ENCODE measurements around the gene TRIM3.
"Not testable (repeated sequence)": the region's sequence is repeated elsewhere in the genome, so short reads cannot be mapped to it uniquely, and the experiment has no call there.

Gene TRIM3

DNA sequence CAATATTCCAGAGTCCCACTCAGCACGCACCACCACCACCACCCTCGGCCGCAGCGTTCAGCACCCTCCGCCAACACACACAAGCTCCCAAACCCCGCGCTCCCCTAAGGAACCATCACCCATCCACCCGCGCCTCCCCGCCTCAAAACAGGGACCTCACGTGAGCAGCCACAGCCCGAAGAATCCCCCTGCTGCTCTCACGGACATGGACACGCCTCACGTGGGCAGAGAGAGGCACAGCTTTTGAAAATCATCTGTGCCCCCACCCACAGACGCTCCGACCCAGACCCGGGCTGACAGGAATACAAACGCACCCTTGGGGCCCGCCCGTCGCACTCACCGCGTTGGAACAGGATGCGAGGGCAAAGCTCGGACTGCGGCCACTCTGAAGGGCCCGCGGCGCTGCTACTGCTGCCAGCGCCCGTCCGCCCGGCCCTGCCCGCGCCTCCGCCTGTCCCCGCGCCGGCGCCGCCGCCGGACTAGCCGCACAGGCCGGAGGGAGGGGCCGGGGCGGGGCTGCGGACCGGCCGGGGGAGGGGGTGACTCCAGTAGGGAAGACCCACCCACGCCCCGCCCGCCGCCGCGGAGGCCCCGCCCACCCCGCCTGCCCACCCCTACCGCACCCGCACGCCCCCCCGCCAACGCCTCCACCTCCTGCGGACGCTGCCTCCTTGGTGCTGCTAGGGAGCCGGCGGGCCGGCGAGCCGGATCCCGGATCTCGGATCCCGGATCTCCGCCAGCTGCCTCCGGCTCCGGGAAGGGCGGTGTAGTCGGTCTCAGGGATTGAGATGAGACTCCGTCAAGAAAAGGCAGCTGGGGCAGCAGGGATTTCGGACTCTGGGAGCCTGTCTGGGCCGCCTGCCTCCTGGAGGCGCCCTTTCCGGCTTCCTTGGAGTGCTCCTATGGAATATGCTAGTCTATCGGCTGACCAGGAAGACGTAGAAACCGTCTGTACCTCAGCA is at the start of gene TRIM3:
Gene TRIM3 (minus strand): TSS at position 491 of the 962 bp plus-strand sequence. CDS start 8,246 bp downstream, outside the sequence.
- peak; percentile 72 for DNase-seq

DNA sequence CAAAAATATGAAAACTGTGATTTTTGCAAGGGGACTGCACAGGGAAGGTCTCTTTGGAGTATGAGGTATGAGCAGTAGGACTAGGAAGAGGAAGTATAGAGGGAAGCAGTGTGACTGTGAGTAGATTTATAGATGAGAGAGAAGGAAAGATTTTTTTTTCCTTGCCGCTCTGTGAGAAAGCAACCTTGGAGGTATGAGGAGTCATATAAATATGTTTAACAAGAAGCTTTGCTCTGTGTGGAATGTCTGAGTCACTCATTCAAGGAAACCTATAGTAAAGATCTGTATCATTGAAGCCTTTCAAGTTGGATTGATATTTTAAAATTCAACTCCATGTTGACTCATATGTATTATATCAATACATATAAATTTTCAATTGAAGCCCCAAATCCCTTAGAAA is 49.5 kb upstream of the TRIM3 start:
- DNase-seq = no peak

DNA sequence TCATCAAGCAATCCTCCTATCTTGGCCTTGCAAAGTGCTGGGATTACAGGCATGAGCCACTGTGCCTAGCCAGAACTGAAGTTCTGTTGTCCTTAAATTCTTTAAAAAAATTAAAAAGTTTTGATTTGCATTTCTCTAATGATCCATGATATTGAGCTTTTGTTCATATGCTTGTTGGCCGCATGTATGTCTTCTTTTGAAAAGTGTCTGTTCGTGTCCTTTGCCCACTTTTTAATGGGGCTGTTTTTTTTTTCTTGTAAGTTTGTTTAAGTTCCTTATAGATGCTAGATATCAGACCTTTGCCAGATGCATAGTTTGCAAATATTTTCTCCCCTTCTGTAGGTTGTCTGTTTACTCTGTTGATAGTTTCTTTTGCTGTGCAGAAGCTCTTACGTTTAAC is 48.2 kb upstream of the TRIM3 start:
- DNase-seq = not testable (repeated sequence)

DNA sequence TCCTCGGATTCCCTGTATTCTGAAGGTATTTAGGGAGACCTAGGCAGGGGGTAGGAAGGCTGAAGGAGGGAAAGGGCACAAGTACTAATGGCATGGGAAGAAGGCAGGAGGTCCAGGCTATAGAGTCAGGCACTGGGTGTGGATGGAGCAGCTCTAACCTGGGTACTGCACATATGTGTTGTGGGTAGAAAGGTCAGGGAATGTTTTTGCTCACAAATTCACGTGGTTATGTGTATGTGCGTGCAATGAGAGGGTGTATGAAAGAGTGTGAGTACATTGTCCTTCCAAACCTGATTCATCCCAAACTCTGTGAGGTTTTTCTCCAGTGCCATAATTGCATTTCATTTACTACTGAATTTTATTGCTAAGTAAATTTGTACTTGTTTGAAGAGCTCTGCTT is 46.5 kb upstream of the TRIM3 start:
- no peak for DNase-seq

DNA sequence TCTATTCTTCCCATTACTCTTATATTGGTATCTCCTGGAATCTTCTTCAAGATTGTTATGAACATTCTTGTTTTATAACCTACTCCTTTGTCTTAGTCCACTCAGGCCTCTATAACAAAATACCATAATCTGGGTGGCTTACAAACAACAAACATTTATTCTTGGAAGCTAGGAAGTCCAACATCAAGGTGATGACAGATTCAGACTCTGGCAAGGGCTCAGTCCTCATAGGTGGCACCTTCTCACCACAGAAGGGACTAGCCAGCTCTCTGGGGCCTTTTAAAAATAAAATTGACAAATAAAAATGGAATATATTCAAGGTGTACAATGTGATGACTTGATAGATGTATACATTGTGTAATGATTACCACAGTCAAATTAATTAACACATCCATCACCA is 43.1 kb upstream of the TRIM3 start:
- DNase-seq = no peak

DNA sequence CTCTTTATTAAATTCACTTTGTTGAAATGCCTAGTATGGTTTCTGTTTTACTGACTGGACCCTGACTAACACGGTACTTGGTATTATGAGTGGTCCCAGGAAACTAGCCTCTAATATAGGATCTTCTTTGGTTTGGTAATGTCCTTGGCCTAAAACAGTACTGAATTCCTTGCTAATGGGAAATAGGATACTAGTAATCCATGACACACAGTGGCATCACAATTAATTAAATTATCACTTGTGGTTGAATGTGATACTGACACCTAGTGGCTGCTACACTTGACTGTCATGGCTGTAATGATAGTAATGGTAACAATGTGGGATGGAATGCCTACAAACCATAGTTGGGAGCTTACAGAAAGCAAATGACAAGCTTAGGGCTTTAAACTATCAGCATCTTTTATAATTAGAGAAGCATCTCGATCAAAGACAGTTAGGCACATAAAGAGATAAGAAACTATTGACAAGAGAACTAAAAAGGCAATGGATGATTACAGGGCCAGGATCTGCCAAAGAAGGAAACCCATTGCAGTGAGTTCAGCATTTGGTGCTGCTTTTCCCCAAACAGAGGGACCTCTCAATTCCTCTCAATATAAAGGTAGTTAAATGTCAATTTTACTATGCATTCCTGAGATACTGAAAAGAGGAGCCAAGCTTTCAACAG is 32.0 kb upstream of the TRIM3 start:
- DNase-seq = no peak

DNA sequence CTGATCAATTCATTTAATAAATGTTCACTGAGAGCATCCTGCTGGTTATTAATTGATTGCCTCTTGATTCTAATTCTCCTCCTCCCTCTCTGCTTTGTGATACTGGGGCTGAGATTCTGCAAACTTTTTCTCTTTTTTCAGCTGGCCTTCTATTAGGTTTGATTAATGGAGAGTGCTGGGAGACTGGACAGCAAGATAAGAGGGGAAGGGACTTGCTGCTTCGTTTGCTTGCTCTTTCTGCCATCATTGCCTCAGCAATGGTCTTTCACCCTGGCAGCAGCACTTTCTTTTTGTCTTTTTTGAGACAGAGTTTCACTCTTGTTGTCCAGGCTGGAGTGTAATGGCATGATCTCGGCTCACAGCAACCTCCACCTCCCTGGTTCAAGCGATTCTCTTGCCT is 30.4 kb upstream of the TRIM3 start:
- DNase-seq = no peak

DNA sequence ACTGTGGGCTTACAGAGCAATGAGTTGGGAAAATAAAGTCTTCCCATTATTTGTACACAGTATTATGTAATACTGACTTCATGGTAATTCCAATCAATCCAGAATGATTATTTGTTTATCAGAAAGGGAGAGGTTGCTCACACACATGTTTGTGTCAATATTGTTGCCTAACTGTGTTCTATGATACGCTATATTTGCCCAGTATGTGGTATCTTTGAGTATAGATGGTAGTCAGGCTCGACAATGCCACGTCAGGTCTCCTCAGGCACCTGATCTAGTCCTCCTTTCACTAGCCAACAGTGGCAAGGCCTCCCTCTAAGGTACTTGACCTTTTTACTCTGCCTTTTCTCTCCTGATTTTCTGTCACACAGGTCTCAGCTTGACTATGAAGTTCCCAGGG is 28.6 kb upstream of the TRIM3 start:
- no peak for DNase-seq

DNA sequence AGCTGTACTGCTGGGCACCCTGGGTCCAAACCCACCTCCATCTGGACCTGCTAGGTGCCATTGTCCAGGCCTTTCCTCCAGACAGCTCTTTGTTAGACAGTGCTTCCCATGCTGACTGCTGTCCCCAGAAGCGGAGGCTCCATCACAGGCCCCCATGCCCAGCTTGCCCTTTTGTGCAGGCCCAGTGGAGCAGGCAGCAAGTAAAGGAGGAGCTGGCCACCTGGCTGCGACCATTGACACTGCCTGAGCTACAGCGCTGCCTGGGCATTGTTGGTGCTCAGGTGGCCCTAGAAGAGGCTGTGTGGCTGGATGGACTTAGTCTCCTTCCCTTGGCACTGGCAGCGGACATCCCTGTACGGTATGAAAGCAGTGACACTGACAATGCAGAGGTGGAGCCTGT is 24.8 kb upstream of the TRIM3 start:
- DNase-seq = no peak

DNA sequence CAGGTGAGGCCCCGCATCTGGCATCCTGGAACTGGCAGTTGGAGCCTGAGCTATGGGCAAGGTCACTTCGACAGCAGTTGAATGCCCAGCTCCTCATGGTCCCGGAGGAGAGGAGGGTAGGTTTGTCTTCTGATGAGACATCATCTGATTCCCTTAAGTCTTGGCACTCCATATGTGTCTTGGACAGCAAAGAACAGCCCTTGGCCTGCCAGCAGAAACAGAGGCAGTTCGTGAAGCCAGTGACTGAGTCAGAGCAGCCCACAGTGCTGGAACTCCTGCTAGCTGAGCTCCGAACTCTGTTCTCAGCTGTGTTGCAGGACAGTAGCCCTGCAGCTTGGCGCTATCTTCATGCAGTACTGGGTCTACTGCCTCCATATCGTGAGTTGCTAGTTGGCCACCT is 24.4 kb upstream of the TRIM3 start:
- DNase-seq = no peak

DNA sequence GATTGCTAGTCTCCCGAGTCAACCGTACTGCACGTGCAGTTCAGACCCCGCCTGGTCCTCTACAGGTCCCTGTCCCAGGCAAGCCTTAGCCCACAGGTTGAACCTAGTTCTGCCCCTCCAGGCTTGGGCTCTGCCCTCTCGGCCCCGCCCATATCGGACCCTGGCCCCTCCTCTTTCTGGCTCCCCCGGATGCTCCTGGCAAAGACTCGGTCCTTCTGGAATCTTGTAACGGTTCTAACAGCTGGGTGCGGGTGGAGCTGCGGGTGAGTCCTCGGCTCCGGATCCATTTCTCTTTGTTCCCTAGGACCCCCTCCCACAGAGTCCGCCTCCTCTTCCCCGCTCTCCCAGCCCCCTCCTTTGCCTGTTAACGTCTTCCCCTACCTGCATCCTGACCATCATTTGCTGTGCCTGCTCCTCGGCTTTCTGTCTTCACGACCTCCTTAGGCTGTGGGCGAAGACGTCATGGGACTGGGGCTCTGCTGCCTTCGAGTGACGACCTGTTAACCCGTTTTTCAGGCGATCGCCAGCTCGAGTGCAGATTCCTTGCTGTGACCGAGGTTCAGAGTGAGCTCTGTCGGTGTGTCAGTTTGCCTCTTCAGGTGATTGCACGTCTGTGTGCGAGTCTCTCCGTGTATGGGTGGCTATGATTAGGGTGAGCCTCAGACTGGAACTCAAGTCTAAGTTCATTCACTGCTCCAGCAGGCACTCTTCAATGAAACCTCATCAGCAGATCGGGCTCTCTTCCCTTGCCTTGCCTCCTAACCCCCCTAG is 23.5 kb upstream of the TRIM3 start, which contains the start of gene DNHD1:
Gene DNHD1 (plus strand): TSS at position 212 of the 771 bp plus-strand sequence. CDS start 936 bp downstream, outside the sequence.
- no peak for DNase-seq

DNA sequence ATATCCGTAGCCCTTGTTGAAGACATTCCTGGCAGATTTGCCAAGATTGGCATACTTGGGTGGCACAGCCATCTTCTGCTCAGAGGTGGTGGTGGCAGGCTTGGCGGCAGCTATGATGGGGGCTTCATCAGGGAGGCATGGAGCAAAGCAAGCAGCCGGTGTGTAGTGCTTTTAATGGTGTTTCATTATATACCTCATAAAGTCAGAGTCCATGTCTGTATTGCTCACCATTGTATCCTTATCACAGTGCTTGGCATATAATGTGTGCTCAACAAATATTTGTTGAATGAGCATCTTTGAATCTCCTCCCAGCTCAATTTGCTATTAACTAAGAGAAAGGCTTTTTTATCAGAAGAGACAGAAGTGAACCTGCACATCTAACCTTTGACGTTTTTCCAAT is 15.6 kb upstream of the TRIM3 start:
- DNase-seq = no peak

DNA sequence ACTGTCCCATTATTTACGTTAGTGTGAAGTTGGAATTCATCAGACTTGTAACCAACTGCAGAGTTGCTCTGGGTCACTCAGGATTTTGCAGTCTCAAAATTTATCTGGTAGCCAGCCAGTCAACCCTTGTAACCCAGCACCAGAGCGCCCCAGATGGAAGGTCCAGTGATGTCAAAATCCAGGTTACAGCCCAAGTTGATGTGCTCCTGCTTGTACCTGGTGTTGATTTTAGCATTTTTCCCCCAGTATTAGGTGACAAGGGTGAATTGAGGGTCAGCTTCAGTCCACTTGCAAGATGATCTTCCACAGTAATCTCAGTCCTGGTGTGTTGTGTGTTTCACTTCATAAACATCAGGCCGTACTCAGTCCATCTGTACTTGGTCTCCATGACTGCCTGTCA is 15.1 kb upstream of the TRIM3 start:
- no peak for DNase-seq

DNA sequence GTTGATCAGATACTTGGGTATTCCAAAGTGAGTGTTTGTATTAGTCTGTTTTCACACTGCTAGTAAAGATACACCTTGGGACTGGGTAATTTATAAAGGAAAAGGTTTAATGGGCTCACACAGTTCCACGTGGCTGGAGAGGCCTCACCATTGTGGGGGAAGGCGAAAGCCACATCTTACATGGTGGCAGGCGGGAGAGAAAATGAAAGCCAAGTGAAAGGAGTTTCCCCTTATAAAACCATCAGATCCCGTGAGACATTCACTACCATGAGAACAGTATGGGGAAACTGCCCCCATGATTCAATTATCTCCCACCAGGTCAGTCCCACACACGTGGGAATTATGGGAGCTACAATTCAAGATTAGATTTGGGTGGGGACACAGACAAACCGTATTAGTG is 14.6 kb upstream of the TRIM3 start:
- no peak for DNase-seq

DNA sequence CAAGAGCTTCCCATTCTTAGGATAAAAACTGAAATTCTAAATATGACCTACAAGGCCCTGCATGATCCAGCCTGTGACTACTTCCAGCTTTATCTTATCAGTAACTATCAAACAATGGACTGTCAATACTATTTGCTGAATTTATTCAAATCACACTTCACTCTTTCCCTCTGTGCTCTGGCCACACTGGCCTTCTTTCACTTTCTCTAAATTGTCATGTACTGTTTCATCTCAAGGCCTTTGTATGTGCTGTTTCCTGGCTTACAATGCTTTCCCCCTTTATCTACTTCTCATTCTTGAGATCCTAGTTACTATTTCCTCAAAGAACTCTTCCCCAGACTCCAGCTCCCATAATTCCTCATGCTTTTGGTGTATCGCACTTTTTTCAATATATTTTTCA is 13.2 kb upstream of the TRIM3 start:
- no peak for DNase-seq

DNA sequence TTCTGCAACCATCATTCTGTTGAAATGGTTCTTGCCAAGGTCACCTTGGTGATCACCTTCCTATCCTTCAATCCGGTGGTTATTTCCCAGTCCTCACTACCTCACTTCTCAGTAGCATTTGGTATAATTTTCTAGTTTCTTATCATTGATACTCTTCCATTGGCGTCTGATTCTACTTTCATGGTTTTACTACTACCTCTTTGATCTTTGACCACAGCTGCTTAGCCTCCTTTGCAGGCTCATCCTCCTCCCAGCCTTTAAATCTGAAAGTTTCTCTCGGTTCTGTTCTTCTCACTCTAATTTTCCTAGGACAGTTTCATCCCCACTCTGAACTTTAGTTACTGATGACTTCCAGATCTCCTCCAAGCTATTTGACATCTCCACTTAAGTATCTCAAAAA is 12.5 kb upstream of the TRIM3 start:
- no peak for DNase-seq

DNA sequence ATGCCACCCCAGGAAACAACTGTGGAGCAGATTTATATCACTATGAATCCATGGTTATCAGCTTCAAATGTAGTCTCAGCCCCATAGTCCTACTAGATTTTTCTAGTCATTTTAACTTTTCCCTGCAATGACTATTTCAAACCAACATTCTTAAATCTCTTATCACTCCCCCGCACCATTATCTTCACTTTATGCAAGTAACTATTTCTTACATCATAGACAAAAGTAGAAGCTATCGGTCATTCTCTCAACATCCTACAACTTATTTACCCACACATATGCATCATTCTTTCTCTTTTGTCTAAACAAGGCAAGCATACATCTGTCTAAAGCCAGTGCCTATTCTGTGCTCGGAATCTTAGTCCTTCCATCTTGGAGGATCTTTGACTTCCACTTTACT is 11.9 kb upstream of the TRIM3 start:
- no peak for DNase-seq

DNA sequence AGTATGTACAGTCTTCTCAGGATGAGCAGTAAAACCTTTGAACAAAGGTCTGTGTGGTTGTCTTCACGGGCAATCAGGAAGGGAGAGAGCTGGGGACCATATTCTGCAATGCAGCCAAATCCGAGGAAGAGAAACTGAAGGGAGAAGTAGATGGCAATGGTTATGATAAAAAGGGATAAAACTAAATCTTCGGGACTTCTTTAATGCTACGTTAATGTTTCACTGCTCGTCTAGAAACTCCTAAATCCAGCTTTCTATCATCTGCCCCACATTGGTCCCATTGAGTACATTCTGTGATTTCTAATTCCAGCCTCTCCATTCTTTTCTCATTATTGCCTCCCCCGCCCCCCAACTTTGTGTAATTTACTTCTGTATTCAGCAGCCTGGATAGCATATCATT is 9.3 kb upstream of the TRIM3 start:
- DNase-seq = no peak

DNA sequence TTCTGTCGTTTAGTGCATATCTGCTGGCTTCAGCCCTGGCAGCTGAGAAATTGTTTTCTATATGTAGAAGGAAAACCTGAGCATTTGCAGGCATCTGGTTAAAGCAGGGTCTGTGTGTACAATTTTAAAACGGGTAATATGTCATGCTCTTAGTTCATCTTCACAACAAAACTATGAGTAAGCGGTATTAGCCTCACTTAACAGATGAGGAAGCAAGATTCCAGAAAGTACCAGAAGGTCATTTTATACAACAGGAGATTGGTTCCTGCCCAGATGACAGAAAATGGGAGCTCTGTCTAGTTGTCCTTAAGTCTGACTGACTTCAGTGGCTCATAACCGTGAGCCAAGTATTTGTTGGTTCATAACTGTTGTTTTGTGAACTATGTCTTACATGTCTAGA is 8.7 kb upstream of the TRIM3 start:
- no peak for DNase-seq

DNA sequence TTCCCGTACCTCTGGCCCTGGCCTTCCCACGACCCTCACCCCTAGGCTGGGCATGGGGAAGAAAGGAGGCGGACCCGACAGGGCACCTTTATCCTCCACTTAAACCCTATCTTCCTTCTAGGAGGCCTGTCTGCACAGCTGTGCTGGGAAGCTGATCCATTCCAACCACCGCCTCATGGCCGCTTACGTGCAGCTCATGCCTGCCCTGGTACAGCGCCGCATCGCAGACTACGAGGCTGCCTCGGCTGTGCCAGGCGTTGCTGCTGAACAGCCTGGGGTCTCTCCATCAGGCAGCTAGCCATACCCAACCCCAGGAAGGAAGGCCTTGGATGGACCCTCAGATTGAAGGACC is 8.2 kb upstream of the TRIM3 start:
- no peak for DNase-seq

DNA sequence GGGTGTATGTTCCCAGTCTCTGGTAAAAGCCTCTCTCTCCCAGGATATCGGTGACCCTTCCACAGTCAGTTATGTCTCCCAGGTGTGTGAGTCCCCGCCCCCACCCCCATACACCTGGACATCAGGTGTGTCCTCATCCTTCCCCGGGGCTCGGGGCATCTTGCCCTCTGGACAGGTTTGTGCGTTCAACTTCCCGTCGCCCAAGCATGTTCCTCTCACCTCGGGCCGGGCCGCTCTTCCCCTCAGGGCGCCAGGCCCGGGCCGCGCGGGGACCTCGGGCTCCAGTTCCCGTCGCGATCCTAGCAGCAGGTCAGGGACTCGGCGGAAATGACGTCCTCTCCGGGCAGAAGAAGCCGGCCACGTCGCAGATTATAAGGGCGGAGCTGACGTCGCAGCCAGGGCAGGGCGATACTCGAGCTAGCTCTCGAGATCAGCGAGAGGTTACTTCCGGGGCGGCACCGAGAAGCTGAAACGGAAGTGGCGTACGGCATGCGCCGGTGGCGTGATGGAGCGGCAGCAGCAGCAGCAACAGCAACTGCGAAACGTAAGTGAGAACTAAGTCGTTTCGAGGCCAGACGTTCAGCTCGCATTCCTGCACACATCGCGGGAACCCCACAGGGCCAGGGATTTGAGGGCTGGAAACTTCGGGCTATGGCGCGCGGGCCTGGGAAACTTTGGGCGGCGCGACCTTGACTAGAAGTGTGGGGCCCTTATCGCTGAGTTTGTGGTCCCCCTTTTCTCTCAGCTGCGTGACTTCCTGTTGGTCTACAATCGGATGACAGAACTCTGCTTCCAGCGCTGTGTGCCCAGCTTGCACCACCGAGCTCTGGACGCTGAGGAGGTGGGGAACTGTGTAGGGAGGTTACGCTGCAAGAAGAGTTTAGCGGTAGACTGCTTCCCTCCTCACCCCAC is 7.5 kb upstream of the TRIM3 start, which contains the start of the genes ARFIP2 and TIMM10B:
Gene ARFIP2 (minus strand): TSS at position 320 of the 912 bp plus-strand sequence. CDS start 910 bp downstream, outside the sequence.
Gene TIMM10B (plus strand): TSS at position 490 of the 912 bp plus-strand sequence. CDS start 16 bp downstream, at position 506.
- peak; percentile 96 for DNase-seq

DNA sequence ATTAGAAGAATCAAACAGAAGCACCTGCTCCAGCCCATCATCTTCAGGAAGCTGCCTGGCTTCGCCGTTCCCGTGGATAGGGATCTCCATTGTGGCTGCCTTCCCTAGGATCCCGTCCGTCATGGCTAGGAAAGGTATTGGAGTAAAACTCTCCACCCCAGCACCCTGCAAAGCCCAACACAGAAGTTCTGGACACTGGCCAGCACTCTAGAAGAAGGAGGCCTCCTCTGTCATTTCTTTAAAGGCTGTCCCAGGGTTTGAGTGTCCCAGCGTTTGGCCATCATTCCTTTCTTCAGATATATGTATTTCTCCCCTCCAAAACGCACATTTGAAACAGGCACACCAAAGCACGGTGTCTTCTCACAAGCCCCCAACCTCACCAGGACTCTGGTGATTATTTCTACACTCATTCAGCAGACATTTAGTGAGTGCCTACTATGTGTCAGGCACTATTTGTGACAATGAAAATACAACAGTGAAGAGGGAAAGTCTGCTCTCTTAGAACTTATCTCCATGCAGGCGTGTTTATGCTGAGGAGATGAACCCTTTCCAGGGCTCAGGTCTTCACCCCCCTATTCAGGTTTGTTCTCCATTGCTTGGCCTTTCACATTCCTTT is 6.7 kb upstream of the TRIM3 start:
- DNase-seq = no peak
